ENCODE measurements around the gene COLEC12. TPM values are rescaled to one million over a fixed set of nuclear protein-coding genes. Genes with fewer than 3 reads are reported as not detected.

Gene COLEC12
- total RNA-seq, 4 donors from 2014 or later = 20.9 to 75.1 (median 50.4) TPM

GRCh38 chr18:326846-327245, 173.7 kb downstream of the COLEC12 start:
- no peak for TF ChIP-seq CTCF (IDR thresholded peaks at IDR 0.05; ENCODE audit: low read depth)

GRCh38 chr18:323253-323622, 177.3 kb downstream of the COLEC12 start:
- no peak for TF ChIP-seq CTCF (IDR thresholded peaks at IDR 0.05; ENCODE audit: low read depth)

- no peak for TF ChIP-seq CTCF (IDR thresholded peaks at IDR 0.05; ENCODE audit: low read depth)
Measured at GRCh38 chr18:321865-322467, 178.5 kb downstream of the COLEC12 start.

GRCh38 chr18:320155-320554, 180.3 kb downstream of the COLEC12 start:
- TF ChIP-seq CTCF (IDR thresholded peaks at IDR 0.05; ENCODE audit: low read depth) = no peak

GRCh38 chr18:319720-320119, 180.8 kb downstream of the COLEC12 start:
- TF ChIP-seq CTCF (IDR thresholded peaks at IDR 0.05; ENCODE audit: low read depth) = no peak

GRCh38 chr18:318791-319291, 181.7 kb downstream of the COLEC12 start:
- no peak for TF ChIP-seq CTCF (IDR thresholded peaks at IDR 0.05; ENCODE audit: low read depth)

GRCh38 chr18:317618-318017, 182.9 kb downstream of the COLEC12 start:
- no peak for TF ChIP-seq CTCF (IDR thresholded peaks at IDR 0.05; ENCODE audit: low read depth)
